ENCODE measurements around the gene MGP. TPM values are rescaled to one million over a fixed set of nuclear protein-coding genes. Genes with fewer than 3 reads are reported as not detected.

Gene MGP
- total RNA-seq, 1 experiment from 2014 or later: 0.72 TPM

GRCh38 chr12:14842315-14842714 is 43.3 kb downstream of the MGP start:
- Histone ChIP-seq H3K4me1 (ENCODE audit: control insufficient read depth, insufficient read depth, low read length) (no peaks in the 10 kb centered on the region), H3K27me3 (ENCODE audit: control insufficient read depth, insufficient read depth, low read length) (no peaks in the 10 kb centered on the region), H3K4me3 (ENCODE audit: low read depth in 2 of 2, low read length in 2 of 2) (no peak overlapping the region), H3K27ac (ENCODE audit: low read length) (no peak overlapping the region), H3K36me3 (ENCODE audit: control insufficient read depth, insufficient read depth, low read length) (no peaks in the 10 kb centered on the region), H3K9me3 (ENCODE audit: control insufficient read depth, insufficient read depth, low read depth, low read length) (no peaks in the 10 kb centered on the region)
- ATAC-seq: no peak
- intact Hi-C loops (cut with micrococcal nuclease; ENCODE audit: unreplicated experiment) (loop anchor here (10.0 kb wide), 1 partner anchor 382 kb away; the partner anchor contains the start of gene RERG), in situ Hi-C loops (cut with HindIII; ENCODE audit: low pct_unique_long_range_greater_than_20kb, low sequenced_read_pairs) (no loop called here)
- TF ChIP-seq CTCF (IDR thresholded peaks at IDR 0.05) (no peak), TCF7L2 (IDR thresholded peaks at IDR 0.05; ENCODE audit: low read depth, low read length) (no peak), REST (IDR thresholded peaks at IDR 0.05; ENCODE audit: insufficient read depth in 1 of 2, low read depth in 2 of 2, low read length in 1 of 2) (no peak), SIN3A (IDR thresholded peaks at IDR 0.05; ENCODE audit: borderline replicate concordance, insufficient read depth, low read depth, low read length) (no peak), POLR2AphosphoS5 (IDR thresholded peaks at IDR 0.05; ENCODE audit: low read depth, low read length) (no peak)
- ChIA-PET POLR2A (no interaction called here), CTCF (no interaction called here)
- no peak for DNase-seq (ENCODE audit: low read depth, low spot score)
- BruUV-seq (replicated peaks): no TSS peak

DNA sequence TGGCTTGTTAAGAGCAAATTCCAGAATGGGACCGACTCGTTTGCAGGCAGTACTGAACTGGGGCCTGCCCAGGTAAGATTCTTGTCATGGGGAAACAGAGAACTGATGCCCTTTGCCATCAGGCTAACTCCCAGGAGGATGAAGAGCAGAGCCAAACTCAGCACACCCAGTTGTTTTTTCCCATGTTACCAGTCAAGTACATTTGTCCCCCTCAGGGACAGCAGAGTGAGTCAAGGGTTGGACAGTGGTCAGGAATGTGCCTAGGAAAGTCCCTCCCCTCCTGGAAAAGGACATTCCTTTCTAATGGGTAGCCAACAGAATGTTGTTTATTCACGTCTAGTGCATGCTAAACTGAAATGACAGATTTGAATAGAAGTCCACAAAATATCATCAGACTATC is 43.9 kb downstream of the MGP start:
- no TSS peak for BruUV-seq (replicated peaks)
- no peaks in the 10 kb centered on the region for H3K27me3 ChIP-seq (ENCODE audit: control insufficient read depth, insufficient read depth, low read length)
- no peaks in the 10 kb centered on the region for H3K9me3 ChIP-seq (ENCODE audit: control insufficient read depth, insufficient read depth, low read depth, low read length)
- no peaks in the 10 kb centered on the region for H3K36me3 ChIP-seq (ENCODE audit: control insufficient read depth, insufficient read depth, low read length)
- CTCF ChIA-PET: no interaction called here
- H3K4me3 ChIP-seq (ENCODE audit: low read depth in 2 of 2, low read length in 2 of 2): no peak overlapping the region
- no peak for TF ChIP-seq SIN3A (IDR thresholded peaks at IDR 0.05; ENCODE audit: borderline replicate concordance, insufficient read depth, low read depth, low read length)
- no peak for TF ChIP-seq TCF7L2 (IDR thresholded peaks at IDR 0.05; ENCODE audit: low read depth, low read length)
- no peak for TF ChIP-seq POLR2AphosphoS5 (IDR thresholded peaks at IDR 0.05; ENCODE audit: low read depth, low read length)
- no peak for TF ChIP-seq REST (IDR thresholded peaks at IDR 0.05; ENCODE audit: insufficient read depth in 1 of 2, low read depth in 2 of 2, low read length in 1 of 2)
- no peak for TF ChIP-seq CTCF (IDR thresholded peaks at IDR 0.05)
- ATAC-seq (no peak), DNase-seq (ENCODE audit: low read depth, low spot score) (no peak)
- in situ Hi-C loops (cut with HindIII; ENCODE audit: low pct_unique_long_range_greater_than_20kb, low sequenced_read_pairs) (no loop called here), intact Hi-C loops (cut with micrococcal nuclease; ENCODE audit: unreplicated experiment) (loop anchor here (10.0 kb wide), 1 partner anchor 383 kb away; the partner anchor contains the start of gene RERG)
- H3K27ac ChIP-seq (ENCODE audit: low read length): no peak overlapping the region
- POLR2A ChIA-PET: no interaction called here
- no peaks in the 10 kb centered on the region for H3K4me1 ChIP-seq (ENCODE audit: control insufficient read depth, insufficient read depth, low read length)

Data from Panc1 (cell line).